Parathyroid adenoma (tissue), 2 donors: ENCODE measurements around the gene CCDC68.

Experiments used
- H2AFZ ChIP-seq: fragments of 300-600 bp; sonication (generic); one replicate; pipeline ENCODE4 v1.7.0; 2017; ENCODE audit warnings: antibody characterized with exemption, mild to moderate bottlenecking
- H3K27ac ChIP-seq: fragments of 300-600 bp; sonication (generic); one replicate; pipeline ENCODE4 v1.7.0; 2017
- H3K27me3 ChIP-seq: fragments of 300-600 bp; sonication (generic); one replicate; pipeline ENCODE4 v1.7.0; 2017; ENCODE audit warnings: low read length; ENCODE audit not compliant: control insufficient read depth, insufficient read depth
- H3K36me3 ChIP-seq: fragments of 300-600 bp; sonication (generic); one replicate; pipeline ENCODE4 v1.7.0; 2017; ENCODE audit warnings: low read length; ENCODE audit not compliant: control insufficient read depth, insufficient read depth
- H3K4me1 ChIP-seq: fragments of 300-600 bp; sonication (generic); one replicate; pipeline ENCODE4 v1.7.0; 2017; ENCODE audit warnings: control low read depth
- H3K4me2 ChIP-seq: fragments of 300-600 bp; sonication (generic); one replicate; pipeline ENCODE4 v1.7.0; 2017; ENCODE audit warnings: low read length
- H3K4me3 ChIP-seq: fragments of 300-600 bp; sonication (generic); one replicate; pipeline ENCODE4 v1.7.0; 2017; ENCODE audit warnings: low read depth, low read length
- H3K79me2 ChIP-seq: fragments of 300-600 bp; sonication (generic); one replicate; pipeline ENCODE4 v1.7.0; 2017; ENCODE audit warnings: control low read depth
- H3K9ac ChIP-seq: fragments of 300-600 bp; sonication (generic); one replicate; pipeline ENCODE4 v1.7.0; 2017; ENCODE audit warnings: mild to moderate bottlenecking
- H3K9me3 ChIP-seq: fragments of 300-600 bp; sonication (generic); one replicate; pipeline ENCODE4 v1.7.0; 2017; ENCODE audit warnings: low read length; ENCODE audit not compliant: control insufficient read depth
- TF ChIP-seq, protein P1 (sequence below): fragments of 300-600 bp; sonication (generic); IDR thresholded peaks from one replicate; pipeline ENCODE4 v1.7.0; 2017; ENCODE audit warnings: antibody characterized with exemption, mild to moderate bottlenecking
- donor health status: primary hyperparathyroidism.

Gene CCDC68

DNA sequence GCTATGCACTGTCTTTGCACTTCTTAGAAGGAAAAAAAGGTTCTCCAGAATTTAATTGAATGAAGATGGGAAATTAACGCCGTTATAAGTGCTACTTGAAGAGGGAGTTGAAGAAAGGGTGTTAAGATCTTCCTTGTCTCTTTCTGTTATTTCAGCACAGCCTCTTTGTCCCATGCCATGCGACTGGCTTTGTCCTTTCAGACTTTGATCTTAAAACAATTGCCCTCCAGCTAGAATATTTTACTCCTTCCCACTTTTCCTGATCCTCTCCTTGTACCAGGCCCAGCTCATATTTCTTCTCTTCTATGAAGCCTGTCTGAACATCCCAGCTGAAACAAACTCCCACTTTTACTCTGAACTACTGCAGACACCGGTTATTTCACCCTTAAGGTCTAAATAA lies 79.6 kb downstream of the CCDC68 start:
- H3K9me3 ChIP-seq = no peaks in the 10 kb centered on the region
- H3K27ac ChIP-seq = no peak overlapping the region
- no peaks in the 10 kb centered on the region for H3K36me3 ChIP-seq
- peaks cover 5% of the 10 kb centered on the region for H3K4me1 ChIP-seq
- H2AFZ ChIP-seq = no peak overlapping the region
- H3K27me3 ChIP-seq = no peaks in the 10 kb centered on the region
- no peak overlapping the region for H3K4me3 ChIP-seq
- no peak overlapping the region for H3K4me2 ChIP-seq
- H3K9ac ChIP-seq = no peak overlapping the region
- H3K79me2 ChIP-seq = no peaks in the 10 kb centered on the region
- TF ChIP-seq, protein P1, sequence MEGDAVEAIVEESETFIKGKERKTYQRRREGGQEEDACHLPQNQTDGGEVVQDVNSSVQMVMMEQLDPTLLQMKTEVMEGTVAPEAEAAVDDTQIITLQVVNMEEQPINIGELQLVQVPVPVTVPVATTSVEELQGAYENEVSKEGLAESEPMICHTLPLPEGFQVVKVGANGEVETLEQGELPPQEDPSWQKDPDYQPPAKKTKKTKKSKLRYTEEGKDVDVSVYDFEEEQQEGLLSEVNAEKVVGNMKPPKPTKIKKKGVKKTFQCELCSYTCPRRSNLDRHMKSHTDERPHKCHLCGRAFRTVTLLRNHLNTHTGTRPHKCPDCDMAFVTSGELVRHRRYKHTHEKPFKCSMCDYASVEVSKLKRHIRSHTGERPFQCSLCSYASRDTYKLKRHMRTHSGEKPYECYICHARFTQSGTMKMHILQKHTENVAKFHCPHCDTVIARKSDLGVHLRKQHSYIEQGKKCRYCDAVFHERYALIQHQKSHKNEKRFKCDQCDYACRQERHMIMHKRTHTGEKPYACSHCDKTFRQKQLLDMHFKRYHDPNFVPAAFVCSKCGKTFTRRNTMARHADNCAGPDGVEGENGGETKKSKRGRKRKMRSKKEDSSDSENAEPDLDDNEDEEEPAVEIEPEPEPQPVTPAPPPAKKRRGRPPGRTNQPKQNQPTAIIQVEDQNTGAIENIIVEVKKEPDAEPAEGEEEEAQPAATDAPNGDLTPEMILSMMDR = no peak

DNA sequence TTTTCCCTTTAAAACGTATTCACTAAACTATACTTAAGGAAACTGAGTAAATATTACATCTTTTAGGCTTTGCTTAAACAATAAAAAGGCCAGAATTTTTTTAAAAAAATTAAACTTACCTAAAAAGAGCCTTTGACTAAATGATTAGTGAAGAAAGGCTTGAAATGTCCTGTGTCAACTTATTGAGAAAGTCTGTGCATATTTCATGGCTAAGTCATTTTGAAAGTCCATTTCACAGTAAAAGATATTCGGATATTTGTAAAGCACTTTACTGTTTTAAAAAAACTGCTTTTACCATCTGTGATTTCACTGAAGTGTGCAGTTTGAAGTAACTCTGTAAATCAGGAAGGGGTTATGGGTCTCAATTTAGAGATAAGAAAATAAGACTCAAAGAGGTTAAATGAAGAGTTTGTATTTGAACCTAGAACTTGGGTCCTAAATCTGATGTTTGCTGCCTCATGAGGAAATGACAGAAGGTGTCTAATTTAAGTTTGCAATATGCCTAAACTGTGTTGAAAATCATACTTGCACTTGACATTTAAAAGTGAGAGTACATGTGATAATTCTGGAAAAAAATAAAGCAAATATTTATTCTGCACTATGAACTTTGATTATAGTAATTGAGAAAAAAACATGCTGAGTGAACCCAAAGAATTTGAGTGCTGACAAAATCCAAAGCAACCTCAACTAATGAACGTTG lies 80.5 kb downstream of the CCDC68 start:
- Histone ChIP-seq H3K4me1 (peaks cover 5% of the 10 kb centered on the region), H3K36me3 (no peaks in the 10 kb centered on the region), H2AFZ (no peak overlapping the region), H3K27ac (no peak overlapping the region), H3K9me3 (no peaks in the 10 kb centered on the region), H3K4me2 (no peak overlapping the region), H3K79me2 (no peaks in the 10 kb centered on the region), H3K4me3 (no peak overlapping the region), H3K27me3 (no peaks in the 10 kb centered on the region), H3K9ac (no peak overlapping the region)
- TF ChIP-seq, protein P1 = no peak

GRCh38 chr18:54878159-54878622 lies 81.1 kb downstream of the CCDC68 start:
- Histone ChIP-seq H3K4me1 (peaks cover 5% of the 10 kb centered on the region), H3K4me2 (no peak overlapping the region), H3K36me3 (no peaks in the 10 kb centered on the region), H3K9ac (no peak overlapping the region), H3K27me3 (no peaks in the 10 kb centered on the region), H3K79me2 (no peaks in the 10 kb centered on the region), H3K4me3 (no peak overlapping the region), H3K9me3 (no peaks in the 10 kb centered on the region), H2AFZ (no peak overlapping the region), H3K27ac (no peak overlapping the region)
- TF ChIP-seq, protein P1 = no peak

- Histone ChIP-seq H3K4me2 (no peak overlapping the region), H3K9me3 (no peaks in the 10 kb centered on the region), H2AFZ (no peak overlapping the region), H3K79me2 (no peaks in the 10 kb centered on the region), H3K36me3 (no peaks in the 10 kb centered on the region), H3K9ac (no peak overlapping the region), H3K4me3 (no peak overlapping the region), H3K4me1 (peaks cover 5% of the 10 kb centered on the region), H3K27me3 (no peaks in the 10 kb centered on the region), H3K27ac (no peak overlapping the region)
- TF ChIP-seq, protein P1 = no peak
These were observed 82.2 kb downstream of the CCDC68 start for GRCh38 chr18:54877076-54877475.

- H3K9ac ChIP-seq = no peak overlapping the region
- no peak overlapping the region for H3K4me3 ChIP-seq
- H3K27ac ChIP-seq = no peak overlapping the region
- no peaks in the 10 kb centered on the region for H3K9me3 ChIP-seq
- H2AFZ ChIP-seq = no peak overlapping the region
- H3K36me3 ChIP-seq = no peaks in the 10 kb centered on the region
- H3K79me2 ChIP-seq = no peaks in the 10 kb centered on the region
- H3K4me2 ChIP-seq = no peak overlapping the region
- TF ChIP-seq, protein P1 = no peak
- H3K27me3 ChIP-seq = no peaks in the 10 kb centered on the region
- H3K4me1 ChIP-seq = no peaks in the 10 kb centered on the region
These were observed 84.2 kb downstream of the CCDC68 start for GRCh38 chr18:54875063-54875462.
